Spinal cord (tissue), 10 donors: ENCODE measurements around the gene ZNF618. TPM values are rescaled to one million over a fixed set of nuclear protein-coding genes. Genes with fewer than 3 reads are reported as not detected.

Experiments used
- DNase-seq, 6 donors: peaks; one replicate each; pipeline versions ENCODE4 v3.0.0 to v3.0.0-alpha.2; 2013 to 2015; ENCODE audit warnings: low spot score in 6 of 6, low read depth in 4 of 6
- H3K27ac ChIP-seq: one replicate; pipeline ENCODE4 v1.5.1; 2013; ENCODE audit warnings: low read depth, low read length, control low read depth
- H3K27me3 ChIP-seq: one replicate; pipeline ENCODE4 v1.6.1; 2013; ENCODE audit warnings: low read length; ENCODE audit not compliant: control insufficient read depth, insufficient read depth
- H3K36me3 ChIP-seq: one replicate; pipeline ENCODE4 v1.6.1; 2013; ENCODE audit warnings: low read length; ENCODE audit not compliant: control insufficient read depth, insufficient read depth
- H3K4me1 ChIP-seq: one replicate; pipeline ENCODE4 v1.6.1; 2013; ENCODE audit warnings: low read length; ENCODE audit not compliant: control insufficient read depth, insufficient read depth
- H3K4me3 ChIP-seq: one replicate; pipeline ENCODE4 v1.5.1; 2013; ENCODE audit warnings: low read depth, low read length, control low read depth
- H3K9me3 ChIP-seq: one replicate; pipeline ENCODE4 v1.6.1; 2013; ENCODE audit warnings: low read length; ENCODE audit not compliant: control insufficient read depth, insufficient read depth
- WGBS: methylation state at CpG from one replicate; pipeline ENCODE4 v1.1.5; 2013; ENCODE audit warnings: missing lambda C conversion rate; ENCODE audit not compliant: insufficient coverage; 5-methylcytosine and 5-hydroxymethylcytosine counted together
- polyA plus RNA-seq, 2 donors: library from polyadenylated mRNA; unstranded; fragments of 120-200 nt; gene quantifications; one replicate each; pipeline ENCODE4 v1.2.1, GENCODE V29; 2013; ENCODE audit not compliant: insufficient read length in 2 of 2
- total RNA-seq, 2 donors: library from RNA; depleted of rRNA in 1 of 2; stranded (reverse); fragments of 120-200 nt in 1 of 2; fragments of >200 nt in 1 of 2; gene quantifications; one replicate each; pipeline versions ENCODE4 v1.2.3 to v1.2.4, GENCODE V29; 2013 to 2014
- donor health status: healthy.

Gene ZNF618
- total and polyA plus RNA-seq, 4 donors, result 7.7 to 17.0 (median 15.4) TPM

GRCh38 chr9:113916931-113917330 is 40.8 kb downstream of the ZNF618 start:
- no peaks in the 10 kb centered on the region for H3K9me3 ChIP-seq
- no peaks in the 10 kb centered on the region for H3K27me3 ChIP-seq
- DNase-seq, result no peak
- H3K4me3 ChIP-seq, result no peak overlapping the region
- no peaks in the 10 kb centered on the region for H3K36me3 ChIP-seq
- H3K4me1 ChIP-seq, result peaks cover 31% of the 10 kb centered on the region
- no peak overlapping the region for H3K27ac ChIP-seq
- WGBS, result 100% methylated on average over 1 of the region's 2 CpGs

GRCh38 chr9:113918697-113919350 is 42.7 kb downstream of the ZNF618 start:
- Histone ChIP-seq H3K9me3 (no peaks in the 10 kb centered on the region), H3K4me1 (peaks cover 22% of the 10 kb centered on the region), H3K4me3 (no peak overlapping the region), H3K27me3 (no peaks in the 10 kb centered on the region), H3K36me3 (no peaks in the 10 kb centered on the region), H3K27ac (no peak overlapping the region)
- WGBS, result 33% methylated on average over 4 of the region's 8 CpGs
- peak in 5 of 6 donors; percentile 52 to 96 (median 73) for DNase-seq

GRCh38 chr9:113919382-113919781 is 43.3 kb downstream of the ZNF618 start:
- WGBS, result 25% methylated on average over 9 of the region's 9 CpGs
- Histone ChIP-seq H3K4me3 (no peak overlapping the region), H3K9me3 (no peaks in the 10 kb centered on the region), H3K4me1 (peaks cover 19% of the 10 kb centered on the region), H3K36me3 (no peaks in the 10 kb centered on the region), H3K27me3 (no peaks in the 10 kb centered on the region), H3K27ac (no peak overlapping the region)
- DNase-seq, result peak in 4 of 6 donors; percentile 17 to 94 (median 66)

GRCh38 chr9:113919871-113920270 is 43.8 kb downstream of the ZNF618 start:
- no peak overlapping the region for H3K27ac ChIP-seq
- H3K9me3 ChIP-seq, result no peaks in the 10 kb centered on the region
- DNase-seq, result peak in 2 of 6 donors; percentile 41 to 50
- 77% methylated on average over 5 of the region's 5 CpGs for WGBS
- H3K36me3 ChIP-seq, result no peaks in the 10 kb centered on the region
- no peaks in the 10 kb centered on the region for H3K27me3 ChIP-seq
- H3K4me3 ChIP-seq, result no peak overlapping the region
- peaks cover 19% of the 10 kb centered on the region for H3K4me1 ChIP-seq

GRCh38 chr9:113920872-113921271 is 44.8 kb downstream of the ZNF618 start:
- no peaks in the 10 kb centered on the region for H3K9me3 ChIP-seq
- H3K4me3 ChIP-seq, result no peak overlapping the region
- no peaks in the 10 kb centered on the region for H3K27me3 ChIP-seq
- DNase-seq, result no peak
- H3K4me1 ChIP-seq, result peaks cover 19% of the 10 kb centered on the region
- no peaks in the 10 kb centered on the region for H3K36me3 ChIP-seq
- 88% methylated on average over 3 of the region's 3 CpGs for WGBS
- no peak overlapping the region for H3K27ac ChIP-seq

- no peaks in the 10 kb centered on the region for H3K27me3 ChIP-seq
- no peaks in the 10 kb centered on the region for H3K9me3 ChIP-seq
- 94% methylated on average over 2 of the region's 3 CpGs for WGBS
- no peak overlapping the region for H3K27ac ChIP-seq
- no peak overlapping the region for H3K4me3 ChIP-seq
- no peak for DNase-seq
- peaks cover 19% of the 10 kb centered on the region for H3K4me1 ChIP-seq
- no peaks in the 10 kb centered on the region for H3K36me3 ChIP-seq
Measured at GRCh38 chr9:113921396-113921925, 45.4 kb downstream of the ZNF618 start.

- Histone ChIP-seq H3K27me3 (no peaks in the 10 kb centered on the region), H3K9me3 (peaks cover under 1% of the 10 kb centered on the region), H3K27ac (no peak overlapping the region), H3K36me3 (no peaks in the 10 kb centered on the region), H3K4me3 (no peak overlapping the region), H3K4me1 (peaks cover 19% of the 10 kb centered on the region)
- 90% methylated on average over 3 of the region's 4 CpGs for WGBS
- DNase-seq, result no peak
Measured at GRCh38 chr9:113922160-113922559, 46.1 kb downstream of the ZNF618 start.

GRCh38 chr9:113926211-113926610 is 50.1 kb downstream of the ZNF618 start:
- H3K4me1 ChIP-seq, result no peaks in the 10 kb centered on the region
- H3K4me3 ChIP-seq, result no peak overlapping the region
- no peak for DNase-seq
- H3K27me3 ChIP-seq, result no peaks in the 10 kb centered on the region
- no peak overlapping the region for H3K27ac ChIP-seq
- H3K9me3 ChIP-seq, result peaks cover 10% of the 10 kb centered on the region
- H3K36me3 ChIP-seq, result no peaks in the 10 kb centered on the region
- no CpG with 5 or more reads among the region's 1 CpG for WGBS

GRCh38 chr9:113927277-113927676 is 51.2 kb downstream of the ZNF618 start:
- Histone ChIP-seq H3K4me3 (no peak overlapping the region), H3K4me1 (no peaks in the 10 kb centered on the region), H3K9me3 (peaks cover 10% of the 10 kb centered on the region), H3K27me3 (no peaks in the 10 kb centered on the region), H3K27ac (no peak overlapping the region), H3K36me3 (no peaks in the 10 kb centered on the region)
- no CpG with 5 or more reads among the region's 2 CpGs for WGBS
- DNase-seq, result no peak

GRCh38 chr9:113928269-113928668 is 52.2 kb downstream of the ZNF618 start:
- Histone ChIP-seq H3K27me3 (no peaks in the 10 kb centered on the region), H3K4me3 (no peak overlapping the region), H3K9me3 (peaks cover 10% of the 10 kb centered on the region), H3K27ac (no peak overlapping the region), H3K36me3 (no peaks in the 10 kb centered on the region), H3K4me1 (peaks cover 7% of the 10 kb centered on the region)
- DNase-seq, result no peak
- 80% methylated on average over 1 of the region's 3 CpGs for WGBS
